NAMALWA (cell line): ENCODE data around the gene HNF4A.

ENCODE experiments used
- DNase-seq: peaks from one replicate; pipeline ENCODE4 v3.0.0-alpha.2; 2015; ENCODE audit warnings: low spot score

HNF4A gene

DNA sequence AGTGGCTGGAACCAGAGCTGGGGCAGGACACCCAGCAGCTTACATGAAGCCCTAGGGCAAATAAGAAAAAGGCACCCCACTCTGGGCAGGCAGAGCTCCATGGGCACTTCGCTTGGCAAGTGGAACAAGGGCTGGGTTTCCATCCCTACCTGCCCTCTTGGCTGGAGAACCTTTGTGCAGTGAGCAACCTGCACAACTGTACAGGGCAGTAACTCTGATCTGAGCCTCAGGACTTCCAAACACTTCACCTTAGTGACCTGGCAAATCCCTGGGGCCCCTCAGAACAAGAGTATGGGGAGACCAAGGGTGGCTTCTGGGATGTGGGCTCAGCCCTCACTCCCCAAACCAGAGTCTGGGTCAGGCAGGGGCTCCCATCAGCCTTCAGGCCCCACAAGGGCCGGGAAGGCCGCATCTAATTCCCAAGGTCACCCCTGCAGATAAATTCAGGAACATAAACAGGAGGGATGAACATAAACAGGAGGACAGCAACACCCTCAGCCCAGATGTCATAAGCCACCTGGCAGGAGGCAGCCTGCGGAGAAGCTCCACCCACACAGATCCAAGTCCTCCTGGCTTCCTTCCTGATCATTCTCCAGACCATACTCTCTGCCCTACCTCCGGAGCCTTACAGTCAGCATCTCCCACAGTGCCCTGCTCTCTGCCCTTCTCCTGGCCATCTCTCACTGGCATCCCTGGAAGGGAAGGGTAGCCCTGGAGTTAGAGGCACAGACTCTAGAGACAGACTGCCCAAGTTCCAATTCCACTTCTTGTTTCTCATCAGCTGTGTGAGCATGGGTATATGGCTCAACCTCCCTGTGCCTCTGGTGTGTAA, 37.5 kb downstream of the HNF4A start:
- no peak for DNase-seq

DNA sequence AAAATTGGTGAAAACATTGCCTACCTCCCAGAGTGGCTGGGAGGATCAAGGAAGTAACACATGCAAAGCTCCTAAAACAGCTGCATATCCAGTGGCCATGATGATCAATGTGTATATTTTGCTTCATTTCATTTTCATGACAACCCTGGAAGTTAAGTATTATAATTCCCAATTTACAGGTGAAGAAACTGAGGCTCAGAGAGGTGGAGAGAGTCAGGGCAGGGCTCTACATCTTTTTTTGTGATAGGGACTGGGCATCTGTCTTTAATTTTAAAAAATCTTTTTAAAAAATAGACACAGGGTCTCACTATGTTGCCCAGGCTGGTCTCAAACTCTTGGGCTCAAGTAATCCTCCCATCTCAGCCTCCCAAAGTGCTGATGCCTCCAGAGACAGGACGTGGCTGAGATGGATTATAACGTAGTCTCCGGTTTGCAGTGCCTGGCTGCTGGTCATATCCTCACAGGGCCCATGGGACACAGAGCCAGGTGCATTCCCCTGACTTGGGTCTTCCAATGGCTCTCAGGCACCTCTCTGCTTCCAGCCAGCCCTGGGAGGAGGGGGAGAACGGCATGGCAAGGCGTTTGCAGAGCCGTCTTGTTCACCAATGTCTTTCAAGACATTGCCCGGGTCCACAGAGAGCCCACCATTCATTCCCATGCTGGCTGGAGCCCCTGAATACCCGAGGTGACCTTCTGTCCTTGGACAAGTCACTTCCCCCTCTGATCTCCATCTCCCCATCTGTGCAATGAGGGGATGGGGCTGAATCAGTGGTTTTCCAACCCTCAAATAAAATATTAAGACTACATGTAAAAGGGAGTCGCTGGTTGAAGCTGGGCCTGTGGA, 38.3 kb downstream of the HNF4A start:
- DNase-seq, result no peak

DNA sequence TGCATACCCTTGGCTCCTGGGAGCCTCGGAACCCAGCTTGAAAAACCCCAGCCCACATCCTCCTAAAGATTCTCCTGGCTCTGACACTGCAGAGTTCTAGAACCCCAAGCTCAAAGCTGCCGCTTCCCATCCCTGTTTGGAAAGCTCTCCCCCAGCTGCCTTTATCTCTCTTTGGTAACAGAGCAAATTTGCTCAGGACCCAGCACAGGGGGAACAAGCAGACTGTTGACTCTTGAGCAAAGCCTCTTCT, 38.9 kb downstream of the HNF4A start:
- no peak for DNase-seq

DNA sequence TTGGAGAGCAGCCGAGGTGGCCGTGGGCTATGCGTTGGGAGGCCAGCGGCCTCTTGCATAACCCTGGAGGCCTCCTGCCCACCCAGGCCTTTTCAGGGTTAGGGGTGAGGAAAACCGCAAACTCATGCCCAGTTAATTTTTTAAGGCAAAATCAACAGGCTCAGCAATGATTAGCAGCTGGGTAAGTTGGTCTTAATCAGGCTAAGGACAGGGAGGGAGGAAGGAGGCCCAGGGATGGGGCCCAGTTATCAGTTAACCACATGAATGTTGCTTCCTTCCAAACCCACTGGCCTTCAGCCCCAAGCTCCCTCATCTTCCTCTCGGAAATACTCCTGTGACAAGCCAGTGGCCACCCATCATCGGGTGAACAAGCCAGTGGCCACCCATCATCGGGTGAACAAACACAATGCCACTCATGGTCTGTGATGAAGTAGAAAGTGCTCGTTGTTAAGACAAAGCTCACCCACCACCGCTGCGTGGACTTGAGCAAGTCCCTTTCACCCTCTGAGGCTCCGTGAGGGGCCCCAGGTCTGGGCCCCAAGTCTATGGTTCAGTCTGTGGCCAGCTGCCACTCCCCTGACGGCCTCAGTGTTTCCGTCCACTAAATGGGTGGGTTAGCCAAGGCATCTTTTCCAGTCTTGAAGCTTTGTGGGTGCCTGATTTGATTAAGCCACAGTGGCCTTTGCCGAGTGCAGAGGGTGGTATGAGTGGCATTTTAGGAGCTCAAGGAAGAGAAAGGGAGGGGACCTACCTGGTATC, 39.4 kb downstream of the HNF4A start:
- DNase-seq, result no peak

DNA sequence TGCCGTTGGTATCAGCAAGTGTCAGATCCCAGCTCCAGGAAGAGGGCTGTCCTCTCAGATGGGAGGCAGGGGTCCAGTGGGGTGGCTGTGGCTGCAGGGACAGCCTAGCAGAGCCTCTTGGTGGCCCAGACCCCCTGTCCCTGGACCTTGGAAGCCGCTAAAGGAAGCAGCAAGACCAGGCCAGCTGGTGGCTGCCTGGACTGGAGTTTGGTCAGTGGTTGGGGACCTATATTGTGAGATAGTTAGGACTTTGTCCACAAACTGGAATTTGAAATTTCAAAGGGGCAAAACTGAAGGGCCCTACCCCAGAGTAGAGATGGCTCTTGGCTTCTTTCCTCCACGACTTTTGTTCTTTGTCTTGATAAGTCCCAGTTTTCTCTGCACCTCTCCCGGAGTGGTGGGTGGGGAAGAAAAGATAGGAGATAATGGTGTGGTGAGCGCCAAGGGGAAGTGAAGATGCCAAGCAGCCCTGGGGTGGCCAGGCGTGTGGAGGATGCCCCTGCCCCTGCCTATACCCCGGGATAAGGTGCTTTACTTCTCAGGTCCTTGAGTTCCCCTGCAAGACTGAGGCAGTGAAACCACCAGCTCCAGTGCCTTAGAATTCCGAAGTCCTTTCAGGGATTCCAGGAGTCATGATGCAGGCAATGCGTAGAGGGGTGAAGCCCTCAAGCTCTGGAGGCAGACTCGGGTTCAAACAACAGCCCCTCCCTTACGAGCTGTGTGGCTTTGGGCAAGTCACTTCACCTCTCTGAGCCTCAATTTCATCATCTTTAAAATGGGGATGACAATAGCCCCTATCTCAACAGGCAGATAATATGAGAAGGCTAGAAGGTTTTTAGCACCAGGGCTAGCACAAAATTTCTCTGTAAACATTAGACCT, 40.2 kb downstream of the HNF4A start:
- DNase-seq, result no peak

DNA sequence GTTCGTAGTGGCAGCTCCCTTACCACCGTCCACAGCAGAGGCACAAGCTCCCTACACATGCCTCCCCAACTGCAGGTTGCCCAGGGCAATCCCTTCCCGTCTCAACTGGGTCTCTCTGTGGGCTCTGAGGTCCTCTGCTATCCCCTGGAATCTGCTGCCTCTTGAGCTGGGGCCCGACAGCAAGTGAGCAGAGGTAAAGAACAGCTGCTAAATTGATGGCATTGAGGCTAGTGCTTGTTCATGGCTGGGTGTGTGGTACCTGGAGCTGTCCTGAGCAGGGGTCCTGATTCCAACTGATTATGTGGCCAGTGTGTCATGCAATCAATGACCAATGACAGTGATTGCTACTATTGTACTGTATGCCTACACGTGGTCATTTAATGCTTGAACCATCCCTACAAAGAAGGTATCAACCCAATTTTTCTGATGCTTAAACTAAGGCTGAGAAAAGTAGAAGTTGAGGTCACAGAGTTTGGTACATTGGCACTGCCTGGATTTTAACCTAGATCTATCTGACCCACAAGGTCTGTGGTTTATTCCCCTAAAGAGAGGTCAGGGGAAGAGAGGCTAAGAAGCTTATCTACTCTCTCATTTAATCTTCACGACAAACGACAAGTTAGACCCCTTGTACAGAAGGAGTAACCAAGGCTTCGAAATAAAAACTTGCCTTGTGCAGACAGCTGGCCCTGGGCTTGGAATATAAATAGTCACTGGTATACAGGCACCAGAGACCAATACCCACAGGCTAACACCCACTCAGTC, 41.1 kb downstream of the HNF4A start:
- no peak for DNase-seq

DNA sequence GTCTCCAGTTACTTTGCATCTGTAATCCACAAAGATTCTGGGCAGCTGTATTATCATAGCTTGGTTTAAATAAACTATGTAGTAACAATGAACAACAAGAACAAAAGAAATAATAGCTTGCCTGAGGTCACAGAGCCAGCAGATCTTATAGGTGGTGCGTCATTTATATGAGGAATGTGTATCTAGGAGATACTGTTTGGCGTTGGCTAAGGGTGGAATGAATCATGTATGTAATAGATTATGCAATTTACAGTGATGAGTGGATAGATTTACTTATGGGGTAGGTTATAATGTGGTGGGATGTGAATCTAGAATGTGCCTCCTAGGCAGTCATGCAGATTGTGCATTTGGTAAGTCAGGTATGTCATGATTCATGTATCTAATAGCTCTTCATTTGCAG, 42.8 kb downstream of the HNF4A start:
- no peak for DNase-seq

DNA sequence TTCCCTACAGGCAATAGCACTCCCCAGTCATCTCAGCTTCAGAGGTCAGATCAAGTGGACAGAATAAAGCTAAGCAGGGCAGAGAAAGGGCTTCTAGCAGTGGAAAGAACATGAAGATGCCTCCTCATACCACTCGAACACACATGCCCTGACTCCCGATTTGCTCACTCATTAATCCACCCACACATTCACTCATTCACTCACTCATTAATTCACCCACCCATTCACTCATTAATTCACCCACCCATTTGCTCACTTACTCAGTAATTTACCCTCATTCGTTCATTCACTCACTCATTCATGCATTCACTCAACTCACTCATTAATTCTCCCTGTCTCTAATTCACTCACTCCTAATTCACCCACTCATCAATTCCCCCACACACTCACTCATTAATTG, 43.9 kb downstream of the HNF4A start:
- no peak for DNase-seq

DNA sequence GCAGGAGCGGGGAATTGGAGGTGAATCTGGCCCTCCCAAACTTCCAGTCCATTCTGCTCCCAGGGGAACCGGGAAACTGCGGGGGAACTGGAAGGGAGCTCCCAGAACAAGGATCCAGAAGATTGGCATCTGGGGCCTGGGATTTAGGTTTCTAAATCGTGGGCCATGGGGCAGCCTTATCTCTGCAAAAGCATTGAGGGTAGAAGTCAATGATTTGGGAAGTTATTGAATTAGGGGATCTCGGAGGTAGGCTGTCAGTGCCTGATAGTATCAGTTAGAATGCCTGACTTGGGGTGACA, 45.1 kb downstream of the HNF4A start:
- DNase-seq, result no peak

DNA sequence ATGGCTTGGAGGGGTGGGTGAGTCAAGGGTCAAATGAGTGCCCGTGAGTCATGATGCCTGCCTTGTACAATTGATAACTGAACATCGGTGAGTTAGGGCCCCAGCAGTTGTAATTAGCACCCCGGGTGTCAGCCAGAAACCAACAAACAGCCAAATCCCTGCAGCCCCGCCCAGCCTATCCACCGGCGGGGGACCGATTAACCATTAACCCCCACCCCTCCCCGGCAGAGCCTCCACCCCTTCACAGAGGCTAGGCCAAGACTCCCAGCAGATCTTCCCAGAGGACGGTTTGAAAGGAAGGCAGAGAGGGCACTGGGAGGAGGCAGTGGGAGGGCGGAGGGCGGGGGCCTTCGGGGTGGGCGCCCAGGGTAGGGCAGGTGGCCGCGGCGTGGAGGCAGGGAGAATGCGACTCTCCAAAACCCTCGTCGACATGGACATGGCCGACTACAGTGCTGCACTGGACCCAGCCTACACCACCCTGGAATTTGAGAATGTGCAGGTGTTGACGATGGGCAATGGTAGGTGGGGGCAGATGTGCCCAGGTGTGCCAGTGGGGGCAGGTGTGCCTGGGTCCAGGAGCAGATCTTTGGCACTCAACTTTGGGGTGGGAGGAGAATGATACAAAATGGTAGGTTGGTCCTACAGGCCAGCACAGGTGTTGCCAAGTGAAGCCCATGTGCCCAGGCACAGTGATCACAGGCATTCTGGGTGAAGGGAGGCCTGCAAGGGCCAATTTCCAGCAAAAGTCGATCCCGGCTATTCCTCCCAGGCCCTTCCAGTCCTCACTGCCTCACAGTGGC, 45.7 kb downstream of the HNF4A start:
- no peak for DNase-seq

DNA sequence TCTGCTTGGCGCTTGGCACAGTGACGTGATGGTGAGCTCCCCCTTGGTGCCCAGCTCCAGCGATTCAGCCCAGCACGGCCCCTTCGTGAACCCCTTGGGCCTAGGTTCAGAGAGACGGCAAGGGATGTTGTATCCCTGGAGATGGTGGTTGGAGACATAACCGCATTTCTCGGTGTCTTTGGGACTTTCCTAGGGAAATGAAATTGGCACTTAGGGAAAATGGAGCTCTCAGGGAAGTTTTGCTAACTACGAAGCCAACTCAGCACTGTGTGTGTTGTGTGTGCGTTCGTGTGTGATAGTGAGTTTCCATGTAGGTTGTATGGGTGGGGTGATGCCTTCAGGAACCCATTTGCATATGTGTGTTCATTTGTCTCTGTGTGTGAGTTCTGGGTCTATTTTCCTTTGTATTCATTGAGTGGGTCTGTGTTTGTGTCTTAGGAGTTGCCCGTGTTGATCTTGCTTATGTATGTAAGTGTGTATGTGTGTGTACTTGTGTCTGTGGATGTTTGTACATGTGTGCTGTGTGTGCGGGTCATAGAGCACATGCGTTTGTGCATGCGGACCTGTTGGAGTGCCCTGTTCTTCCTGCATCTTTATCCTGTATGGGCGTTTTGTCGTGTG, 46.4 kb downstream of the HNF4A start:
- no peak for DNase-seq

DNA sequence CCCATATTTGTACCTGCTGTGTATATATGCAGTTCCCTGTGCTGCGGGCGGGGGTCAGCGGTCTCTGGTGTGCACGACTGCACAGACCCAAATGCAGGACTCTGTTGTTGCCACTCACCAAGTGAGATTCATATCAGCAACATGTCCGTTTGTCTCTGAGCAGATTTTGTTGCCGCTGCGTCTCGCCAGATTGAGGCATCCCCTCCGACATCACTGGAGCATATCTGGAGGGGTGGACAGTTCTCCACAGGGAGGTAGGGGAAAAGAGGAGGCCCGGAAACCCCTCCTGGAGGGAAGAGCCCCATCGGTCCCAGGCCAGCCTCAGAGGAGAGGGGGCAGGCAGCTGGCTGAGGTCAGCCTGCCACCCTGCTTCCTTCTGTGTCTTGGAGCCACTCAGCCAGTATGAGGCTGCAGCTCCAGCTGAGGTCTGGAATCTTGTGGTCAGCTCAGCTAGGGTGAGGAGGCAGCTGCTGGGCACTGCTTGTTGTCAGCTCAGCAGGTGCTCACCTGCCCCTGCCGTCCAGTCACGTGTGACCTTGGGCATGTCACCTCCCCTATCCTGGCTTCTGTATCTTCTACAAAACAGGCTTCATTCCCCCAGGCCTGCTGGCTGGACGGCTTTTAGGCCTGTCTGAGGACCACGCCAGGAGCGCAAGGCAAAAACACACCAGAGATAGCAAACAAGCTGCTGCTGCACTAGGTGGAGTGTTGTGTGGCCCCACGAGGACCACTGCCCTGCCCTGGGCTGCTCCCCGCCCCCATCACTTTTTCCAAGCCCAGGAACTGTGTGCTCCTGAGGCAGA, 47.1 kb downstream of the HNF4A start:
- DNase-seq, result no peak

DNA sequence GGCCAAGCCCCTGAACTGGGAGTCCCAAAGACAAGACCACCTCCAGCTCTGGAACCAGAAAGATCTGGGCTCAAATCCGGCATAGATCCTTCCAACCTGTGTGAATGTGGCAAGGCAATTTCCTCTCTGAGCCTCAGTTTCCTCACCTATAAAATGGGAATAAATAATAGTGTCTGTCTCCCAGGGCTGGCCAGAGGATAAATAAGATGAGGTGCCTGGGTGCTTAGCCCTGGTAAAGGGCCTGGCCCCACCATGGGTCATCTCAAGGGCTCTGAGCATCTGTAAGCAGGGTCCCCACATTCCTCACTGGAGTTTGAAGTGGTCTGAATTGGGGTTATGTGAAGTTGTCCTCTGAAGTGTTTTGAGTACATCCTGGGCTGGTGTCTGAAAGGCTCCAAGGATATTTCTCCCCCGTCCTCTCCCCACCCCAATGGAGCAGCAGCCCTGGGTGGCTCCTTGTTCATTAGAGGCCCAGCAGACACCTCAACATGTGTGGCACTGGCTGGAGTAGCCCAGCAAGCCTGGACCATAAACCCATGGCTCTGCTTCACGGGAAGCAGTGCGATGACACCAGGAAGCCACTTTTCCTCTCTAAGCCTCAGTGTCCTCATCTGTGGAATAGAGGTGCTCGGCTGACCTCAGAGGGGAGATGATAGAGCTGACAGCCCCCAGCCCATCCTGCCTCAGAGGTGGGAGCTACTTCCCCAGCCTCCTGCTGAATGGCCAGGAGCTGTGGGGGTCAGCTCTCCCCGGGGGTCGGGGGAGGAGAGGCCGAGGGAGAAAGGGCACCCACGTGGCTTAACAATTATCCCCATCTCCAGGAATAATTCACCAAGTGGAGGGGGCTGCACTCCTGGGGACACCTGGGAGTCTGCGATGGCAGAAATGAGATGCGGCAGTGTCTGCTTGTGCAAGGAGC, 48.0 kb downstream of the HNF4A start:
- DNase-seq, result no peak

DNA sequence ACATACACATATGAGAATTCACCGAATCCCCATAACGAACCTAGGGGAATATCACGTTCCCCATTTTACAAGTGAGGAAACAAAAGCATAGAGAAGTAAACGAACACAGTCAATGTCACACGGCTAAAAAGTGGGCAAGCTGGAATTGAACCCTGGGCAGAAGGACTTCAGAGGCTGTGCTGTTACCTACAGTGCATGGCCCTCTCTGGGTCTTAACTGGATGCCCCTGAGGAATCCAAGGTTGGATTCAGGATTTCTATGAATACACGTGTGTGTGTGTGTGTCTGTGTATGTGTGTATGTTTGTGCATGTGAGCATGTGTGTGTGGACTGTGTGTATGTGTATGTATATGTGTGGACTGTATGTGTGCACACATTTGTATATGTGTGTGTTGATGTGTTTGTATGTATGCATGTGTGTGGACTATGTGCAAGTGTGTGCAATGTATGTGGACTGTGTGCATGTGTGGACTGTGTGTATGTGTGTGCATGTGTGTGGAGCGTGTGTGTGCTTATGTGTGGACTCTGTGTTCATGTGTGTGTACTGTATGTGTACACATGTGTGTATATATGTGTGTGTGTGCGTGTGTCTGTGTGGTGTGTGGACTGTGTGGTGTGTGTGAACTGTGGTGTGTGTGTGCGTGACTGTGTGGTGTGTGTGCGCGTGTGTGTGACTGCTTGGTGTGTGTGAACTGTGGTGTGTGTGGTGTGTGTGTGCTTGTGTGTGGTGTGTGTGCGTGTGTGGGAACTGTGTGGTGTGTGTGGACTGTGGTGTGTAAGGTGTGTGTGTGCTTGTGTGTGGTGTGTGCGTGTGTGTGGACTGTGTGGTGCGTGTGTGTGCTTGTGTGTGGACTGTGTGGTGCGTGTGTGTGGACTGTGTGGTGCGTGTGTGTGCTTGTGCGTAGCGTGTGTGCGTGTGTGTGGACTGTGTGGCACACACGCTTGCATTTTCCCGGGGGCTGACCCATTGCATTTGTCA, 49.0 kb downstream of the HNF4A start:
- no peak for DNase-seq

DNA sequence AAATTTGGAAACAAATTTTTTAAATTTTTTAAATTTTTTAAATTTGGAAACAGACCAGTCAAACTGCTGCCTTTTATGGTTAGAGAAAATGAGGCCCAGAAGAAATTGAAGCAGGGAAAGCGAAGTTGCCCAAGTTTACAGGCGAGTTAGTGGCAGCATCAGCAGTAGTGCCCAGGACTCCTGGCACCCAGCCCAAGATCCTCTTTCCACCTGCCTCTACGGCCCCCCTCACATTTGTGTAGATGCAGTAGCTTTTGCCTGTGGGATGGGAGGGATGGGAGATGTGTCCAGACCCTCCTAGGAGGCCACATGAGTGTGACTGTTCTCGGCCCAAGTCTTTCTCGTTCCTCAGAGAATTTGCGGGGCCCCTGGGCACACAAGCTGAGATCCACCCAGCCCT, 49.8 kb downstream of the HNF4A start:
- DNase-seq, result no peak

DNA sequence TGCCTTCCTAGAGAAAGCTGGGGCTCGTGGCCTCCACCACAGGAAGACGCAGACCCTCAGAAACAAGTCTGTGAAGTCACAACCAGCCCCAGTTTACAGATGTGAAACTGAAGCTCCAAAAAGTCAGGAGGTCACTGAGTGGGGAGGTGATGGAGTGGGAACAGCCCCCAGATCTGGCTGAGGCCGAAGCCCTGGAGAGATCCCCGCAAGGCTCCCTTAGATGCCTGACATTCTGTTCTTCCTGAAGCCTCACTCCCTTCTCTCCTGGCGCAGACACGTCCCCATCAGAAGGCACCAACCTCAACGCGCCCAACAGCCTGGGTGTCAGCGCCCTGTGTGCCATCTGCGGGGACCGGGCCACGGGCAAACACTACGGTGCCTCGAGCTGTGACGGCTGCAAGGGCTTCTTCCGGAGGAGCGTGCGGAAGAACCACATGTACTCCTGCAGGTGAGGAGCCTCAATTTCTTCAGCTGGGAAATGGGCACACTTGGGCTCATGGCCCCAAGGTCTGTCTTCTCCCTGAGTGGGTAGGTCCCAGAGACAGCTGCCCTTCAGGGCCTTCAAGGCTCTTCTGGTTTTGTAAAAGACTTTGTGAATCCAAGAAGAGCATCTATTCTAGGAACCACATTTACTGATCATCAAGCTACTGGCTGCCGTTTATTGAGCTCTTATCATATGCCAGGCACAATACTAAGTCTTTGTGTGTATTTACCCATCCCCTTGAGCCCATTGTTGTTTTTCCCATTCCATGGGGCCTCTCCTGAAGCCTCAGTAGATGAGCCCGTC, 50.5 kb downstream of the HNF4A start:
- DNase-seq, result no peak
